Measurements from ENCODE around the gene TULP1. TPM values are rescaled to one million over a fixed set of nuclear protein-coding genes. Genes with fewer than 3 reads are reported as not detected.

Gene TULP1
- total RNA-seq, 4 donors from 2014 or later, result not detected

DNA sequence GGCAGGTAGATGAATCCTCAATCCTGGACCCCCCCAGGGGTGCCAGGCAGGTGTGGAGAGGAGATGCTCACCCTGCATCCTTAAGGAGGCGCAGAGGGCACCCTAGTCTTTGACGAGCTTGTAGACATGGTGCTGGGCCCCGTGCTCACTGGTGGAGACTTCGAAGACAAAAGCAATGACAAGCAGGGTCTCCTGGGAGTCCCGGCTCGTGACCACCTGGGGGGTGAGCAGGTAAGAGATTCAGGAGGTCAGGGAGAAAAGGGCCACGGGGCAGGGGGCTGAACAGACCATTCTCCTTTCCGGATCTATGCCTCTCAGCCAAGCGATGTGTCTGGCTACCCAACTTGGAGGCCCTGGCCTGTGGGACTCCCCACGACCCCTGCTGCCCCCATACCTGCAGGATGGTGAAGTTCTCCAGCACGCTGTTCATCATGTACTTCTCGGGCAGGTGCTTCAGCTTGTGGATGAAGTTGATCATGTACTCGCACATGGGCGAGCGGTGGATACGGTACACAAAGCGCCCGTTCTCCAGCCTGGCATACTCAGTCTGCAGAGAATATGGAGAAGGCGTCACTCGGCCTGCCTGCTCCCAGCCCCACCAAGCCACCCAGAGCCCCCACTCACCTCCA is 37.6 kb downstream of the TULP1 start:
- no peaks in the 10 kb centered on the region for H3K27me3 ChIP-seq
- no peak overlapping the region for H3K27ac ChIP-seq
- intact Hi-C loops (cut with DNase I; ENCODE audit: low total_unique reads), result no loop called here
- peaks cover 7 to 15% of the 10 kb centered on the region in 2 donors for H3K4me1 ChIP-seq
- ATAC-seq (no peak), DNase-seq (no peak)
- TF ChIP-seq CTCF (IDR thresholded peaks at IDR 0.05 in 4 of 5, conservative IDR thresholded peaks at IDR 0.05 in 1 of 5) (no peak), POLR2A (IDR thresholded peaks at IDR 0.05) (no peak)
- H3K36me3 ChIP-seq, result peaks cover 0 to 34% of the 10 kb centered on the region in 2 donors
- no peaks in the 10 kb centered on the region for H3K9me3 ChIP-seq
- in situ Hi-C loops (cut with MboI; ENCODE audit: low sequenced_read_pairs in 4 of 4), result no loop called here
- H3K4me3 ChIP-seq, result no peak overlapping the region

- DNase-seq (no peak), ATAC-seq (no peak)
- Histone ChIP-seq H3K27ac (no peak overlapping the region), H3K36me3 (peaks cover 0 to 36% of the 10 kb centered on the region in 2 donors), H3K9me3 (no peaks in the 10 kb centered on the region), H3K4me3 (no peak overlapping the region), H3K4me1 (peaks cover 14 to 22% of the 10 kb centered on the region in 2 donors), H3K27me3 (no peaks in the 10 kb centered on the region)
- TF ChIP-seq POLR2A (IDR thresholded peaks at IDR 0.05), result no peak
- no peak for TF ChIP-seq CTCF (IDR thresholded peaks at IDR 0.05 in 4 of 5, conservative IDR thresholded peaks at IDR 0.05 in 1 of 5)
- intact Hi-C loops (cut with DNase I; ENCODE audit: low total_unique reads) (no loop called here), in situ Hi-C loops (cut with MboI; ENCODE audit: low sequenced_read_pairs in 4 of 4) (no loop called here)
These were observed 38.4 kb downstream of the TULP1 start for GRCh38 chr6:35474131-35474941.

GRCh38 chr6:35473850-35474130 is 38.9 kb downstream of the TULP1 start:
- Histone ChIP-seq H3K4me1 (peaks cover 16 to 27% of the 10 kb centered on the region in 2 donors), H3K36me3 (peaks cover 0 to 36% of the 10 kb centered on the region in 2 donors), H3K9me3 (no peaks in the 10 kb centered on the region), H3K4me3 (no peak overlapping the region), H3K27ac (no peak overlapping the region), H3K27me3 (no peaks in the 10 kb centered on the region)
- DNase-seq, result no peak
- intact Hi-C loops (cut with DNase I; ENCODE audit: low total_unique reads) (no loop called here), in situ Hi-C loops (cut with MboI; ENCODE audit: low sequenced_read_pairs in 4 of 4) (no loop called here)
- no peak for TF ChIP-seq POLR2A (IDR thresholded peaks at IDR 0.05)
- no peak for TF ChIP-seq CTCF (IDR thresholded peaks at IDR 0.05 in 4 of 5, conservative IDR thresholded peaks at IDR 0.05 in 1 of 5)
- ATAC-seq, result no peak

- DNase-seq (no peak), ATAC-seq (no peak)
- Histone ChIP-seq H3K27me3 (no peaks in the 10 kb centered on the region), H3K9me3 (no peaks in the 10 kb centered on the region), H3K36me3 (peaks cover 0 to 34% of the 10 kb centered on the region in 2 donors), H3K4me1 (peaks cover 16 to 27% of the 10 kb centered on the region in 2 donors), H3K27ac (peak overlapping the region in 1 of 4 donors; percentile 92), H3K4me3 (no peak overlapping the region)
- in situ Hi-C loops (cut with MboI; ENCODE audit: low sequenced_read_pairs in 4 of 4), result no loop called here
- intact Hi-C loops (cut with DNase I; ENCODE audit: low total_unique reads), result no loop called here
- no peak for TF ChIP-seq CTCF (IDR thresholded peaks at IDR 0.05 in 4 of 5, conservative IDR thresholded peaks at IDR 0.05 in 1 of 5)
- no peak for TF ChIP-seq POLR2A (IDR thresholded peaks at IDR 0.05)
These were observed 39.4 kb downstream of the TULP1 start for GRCh38 chr6:35473075-35473849.

Data from gastrocnemius medialis (tissue), 4 donors.